GM12872 (cell line): ENCODE data around the gene GPC6.

ENCODE experiments used
- CTCF ChIP-seq: IDR thresholded peaks from 3 replicates; pipeline ENCODE4 v1.5.1; 2011; ENCODE audit warnings: low read depth, mild to moderate bottlenecking, low read length, moderate library complexity; ENCODE audit not compliant: insufficient read depth

GPC6 gene

GRCh38 chr13:93976528-93976927 is 749.9 kb downstream of the GPC6 start:
- TF ChIP-seq CTCF: no peak

- no peak for TF ChIP-seq CTCF
Observed at GRCh38 chr13:93977986-93978385, 751.4 kb downstream of the GPC6 start.

- no peak for TF ChIP-seq CTCF
Observed at GRCh38 chr13:93981426-93981977, 754.9 kb downstream of the GPC6 start.

- no peak for TF ChIP-seq CTCF
Observed at GRCh38 chr13:93982179-93982918, 755.7 kb downstream of the GPC6 start.

GRCh38 chr13:93984052-93984451 is 757.4 kb downstream of the GPC6 start:
- no peak for TF ChIP-seq CTCF

- TF ChIP-seq CTCF: no peak
Observed at GRCh38 chr13:93984876-93985275, 758.3 kb downstream of the GPC6 start.

GRCh38 chr13:93987458-93987857 is 760.9 kb downstream of the GPC6 start:
- TF ChIP-seq CTCF: no peak
